GM18511 (cell line): ENCODE data around the gene LCTL.
"Not testable (repeated sequence)": the region's sequence is repeated elsewhere in the genome, so short reads cannot be mapped to it uniquely, and the experiment has no call there.

Experiments used
- ATAC-seq: cut with Tn5 transposase; IDR thresholded peaks from one replicate; pipeline ENCODE4 v1.9.1; 2021; ENCODE audit warnings: mild to moderate bottlenecking, moderate library complexity; ENCODE audit not compliant: unreplicated experiment

The LCTL gene

DNA sequence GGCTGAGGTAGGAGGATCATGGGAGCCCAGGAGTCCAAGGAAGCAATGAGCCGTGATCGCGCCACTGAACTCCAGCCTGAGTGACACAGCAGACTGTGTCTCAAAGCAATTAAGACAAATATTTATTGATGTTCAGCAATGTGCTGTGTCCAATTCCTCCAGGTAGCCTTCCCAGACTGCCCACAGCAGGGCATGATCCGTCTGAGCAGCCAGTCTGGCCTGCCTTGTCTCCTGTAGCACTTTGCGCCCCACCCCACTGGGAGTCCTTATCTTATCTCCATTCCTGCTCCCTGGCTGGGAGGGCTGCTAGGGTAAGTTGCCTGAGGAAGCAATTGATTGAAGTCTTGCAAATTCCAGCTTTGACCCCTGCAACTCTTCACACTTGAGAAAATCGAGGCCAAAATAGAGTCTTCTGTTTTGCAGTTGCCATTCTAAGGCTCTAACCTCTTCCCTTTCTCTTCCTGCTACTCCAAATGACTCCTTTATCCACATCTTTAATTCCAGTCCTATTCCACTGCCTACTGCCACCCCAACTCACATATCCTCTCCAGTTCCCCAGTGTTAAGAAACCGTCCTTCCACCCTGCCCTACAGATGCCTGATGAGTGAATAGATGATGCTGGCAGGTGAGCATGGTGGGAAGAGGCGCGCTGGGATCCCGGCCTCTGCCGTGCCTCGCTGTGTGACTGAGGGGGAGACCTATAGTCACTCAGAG lies 26.9 kb upstream of the LCTL start:
- no peak for ATAC-seq

- no peak for ATAC-seq
Measured at GRCh38 chr15:66591322-66591862, 25.6 kb upstream of the LCTL start.

DNA sequence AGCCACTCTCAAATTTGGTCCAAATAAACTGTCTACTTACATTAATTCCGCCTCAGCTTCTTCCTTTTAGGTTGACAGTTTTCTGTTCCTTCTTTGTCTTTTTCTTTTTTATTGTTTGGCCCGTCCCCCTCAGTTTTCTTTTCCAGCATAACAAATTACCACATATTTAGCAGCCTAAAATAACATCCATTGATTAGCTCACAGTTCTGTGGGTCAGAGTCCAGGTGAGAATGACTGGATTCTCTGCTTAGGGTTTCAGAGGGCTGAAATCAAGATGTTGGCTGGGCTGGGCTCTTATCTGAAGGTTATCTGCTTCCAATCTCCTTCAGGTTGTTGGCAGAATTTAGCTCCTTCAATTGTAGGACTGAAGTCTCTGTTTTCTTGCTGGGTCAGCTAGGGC lies 24.6 kb upstream of the LCTL start:
- ATAC-seq, result no peak

DNA sequence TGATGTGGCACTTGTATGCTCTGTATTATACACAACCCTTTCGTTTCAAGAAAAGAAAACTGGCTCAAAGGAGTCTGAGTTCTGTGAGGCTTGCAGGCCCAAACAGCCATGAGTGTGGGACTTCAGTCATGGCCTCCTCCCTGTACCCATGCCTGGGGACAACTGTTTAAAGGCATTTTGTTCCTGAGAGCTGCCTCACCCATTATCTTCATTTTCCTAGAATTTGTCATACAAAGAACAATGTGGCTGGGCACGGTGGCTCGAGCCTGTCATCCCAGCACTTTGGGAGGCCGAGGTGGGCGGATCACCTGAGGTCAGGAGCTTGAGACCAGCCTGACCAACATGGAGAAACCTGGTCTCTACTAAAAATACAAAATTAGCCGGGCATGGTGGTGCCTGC lies 23.6 kb upstream of the LCTL start:
- ATAC-seq, result not testable (repeated sequence)

GRCh38 chr15:66588971-66589370 lies 23.2 kb upstream of the LCTL start:
- ATAC-seq, result no peak

DNA sequence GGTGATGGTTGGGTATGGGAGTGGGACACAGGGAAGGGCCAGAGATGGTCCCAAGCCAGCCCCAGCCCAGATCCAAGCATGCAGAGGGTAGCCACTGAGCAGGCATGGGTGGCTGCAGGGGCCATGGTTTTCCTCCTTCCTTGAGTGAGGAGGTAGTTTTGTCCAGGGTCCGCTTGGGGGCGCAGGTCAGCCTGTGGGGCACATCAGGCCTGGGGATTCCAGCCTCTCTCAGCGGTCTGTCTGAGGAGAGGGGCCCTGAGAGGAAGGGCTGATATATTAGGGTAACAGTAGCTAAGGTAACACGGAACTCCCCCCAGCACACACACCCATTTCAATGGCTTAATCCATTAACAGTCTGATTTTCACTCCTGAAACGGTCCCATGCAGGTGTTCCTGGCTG lies 22.7 kb upstream of the LCTL start:
- ATAC-seq, result no peak

DNA sequence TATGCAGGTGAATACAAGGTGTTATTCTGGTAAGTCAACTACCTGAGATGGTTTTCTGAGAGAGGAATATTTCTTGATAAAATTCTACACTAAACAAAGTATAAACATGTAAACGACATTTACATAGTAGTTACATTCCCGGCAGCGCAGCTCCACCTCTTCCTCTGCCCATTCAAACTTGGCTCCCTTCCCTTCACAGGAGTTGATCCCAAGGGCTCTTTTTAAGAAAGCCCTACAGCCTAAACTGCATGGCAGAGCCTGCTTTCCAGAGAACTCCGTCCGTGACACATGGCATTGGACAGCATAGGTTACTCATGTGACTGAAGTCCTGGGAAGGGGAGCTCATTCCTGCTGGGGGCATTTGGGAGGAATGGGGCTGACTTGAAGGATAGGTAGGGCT lies 22.0 kb upstream of the LCTL start:
- ATAC-seq, result no peak

DNA sequence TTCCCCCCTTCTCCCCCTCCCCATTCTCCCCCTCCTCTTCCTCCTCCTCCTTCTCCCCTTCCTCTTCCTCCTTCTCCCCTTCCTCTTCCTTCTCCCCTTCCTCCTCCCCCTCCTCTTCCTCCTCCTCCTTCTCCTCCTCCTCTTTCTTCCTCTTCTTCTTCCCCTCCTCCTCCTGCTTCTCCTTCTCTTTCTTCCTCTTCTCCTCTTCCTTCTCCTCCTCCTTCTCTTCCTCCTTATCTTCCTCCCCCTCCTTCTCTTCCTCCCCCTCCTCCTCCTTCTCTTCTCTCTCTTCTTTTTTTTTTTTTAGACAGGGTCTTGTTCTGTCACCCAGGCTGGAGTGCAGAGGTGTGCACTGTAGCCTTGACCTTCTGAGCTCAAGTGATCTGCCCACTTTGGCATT lies 21.2 kb upstream of the LCTL start:
- no peak for ATAC-seq

DNA sequence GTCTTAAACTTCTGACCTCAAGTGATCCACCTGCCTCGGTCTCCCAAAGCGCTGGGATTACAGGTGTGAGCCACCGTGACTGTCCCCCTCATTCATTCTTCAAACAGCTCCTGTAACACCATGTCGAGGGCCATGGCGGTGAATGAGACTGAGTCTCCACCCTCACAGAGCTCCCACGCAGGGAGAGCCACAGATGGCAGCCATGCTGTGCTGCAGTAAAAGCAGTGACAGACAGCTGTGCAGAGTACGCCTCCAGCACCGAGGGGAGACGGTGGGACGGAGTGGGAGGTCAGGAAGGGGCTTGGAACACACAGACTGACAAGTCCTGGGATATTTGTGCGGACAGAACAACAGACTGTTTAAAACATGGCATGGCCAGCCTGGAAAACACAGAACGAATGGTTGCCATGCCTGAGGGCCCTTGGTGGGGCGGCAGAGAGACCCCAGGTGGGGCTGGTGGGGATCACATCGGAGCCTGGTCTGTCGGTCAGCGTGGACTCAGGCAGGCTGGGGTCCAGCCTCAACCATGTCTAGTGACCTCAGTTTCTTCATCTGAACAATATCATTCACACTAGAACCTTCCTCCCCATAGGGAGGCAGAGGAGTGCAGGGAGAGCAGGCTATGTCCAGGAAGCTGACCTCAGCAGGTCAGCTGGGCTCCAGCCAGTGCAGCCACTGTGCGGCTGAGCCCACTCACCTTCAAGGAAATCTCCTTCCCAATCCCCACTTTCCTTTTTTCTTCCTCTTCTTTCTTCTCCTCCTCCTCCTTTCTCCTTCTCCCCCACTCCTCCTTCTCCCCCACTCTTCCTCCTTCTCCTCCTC lies 20.6 kb upstream of the LCTL start:
- no peak for ATAC-seq

DNA sequence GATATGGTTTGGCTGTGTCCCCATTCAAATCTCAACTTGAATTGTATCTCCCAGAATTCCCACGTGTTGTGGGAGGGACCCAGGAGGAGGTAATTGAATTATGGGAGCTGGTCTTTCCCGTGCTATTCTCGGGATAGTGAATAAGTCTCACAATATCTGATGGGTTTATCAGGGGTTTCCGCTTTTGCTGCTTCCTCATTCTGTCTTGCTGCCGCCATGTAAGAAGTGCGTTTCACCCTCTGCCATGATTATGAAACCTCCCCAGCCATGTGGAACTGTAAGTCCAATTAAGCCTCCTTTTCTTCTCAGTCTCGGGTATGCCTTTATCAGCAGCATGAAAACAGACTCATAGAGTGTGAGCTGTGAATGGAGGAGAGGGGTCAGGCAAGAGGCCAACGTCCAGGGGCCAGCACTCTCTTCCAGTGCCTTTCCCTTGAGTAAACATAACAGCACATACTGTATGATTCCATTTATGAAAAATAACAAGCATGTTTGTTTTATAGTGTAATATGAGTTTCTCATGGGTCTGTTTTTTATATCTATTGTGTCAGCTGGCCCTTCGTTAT lies 16.3 kb upstream of the LCTL start:
- ATAC-seq, result no peak

DNA sequence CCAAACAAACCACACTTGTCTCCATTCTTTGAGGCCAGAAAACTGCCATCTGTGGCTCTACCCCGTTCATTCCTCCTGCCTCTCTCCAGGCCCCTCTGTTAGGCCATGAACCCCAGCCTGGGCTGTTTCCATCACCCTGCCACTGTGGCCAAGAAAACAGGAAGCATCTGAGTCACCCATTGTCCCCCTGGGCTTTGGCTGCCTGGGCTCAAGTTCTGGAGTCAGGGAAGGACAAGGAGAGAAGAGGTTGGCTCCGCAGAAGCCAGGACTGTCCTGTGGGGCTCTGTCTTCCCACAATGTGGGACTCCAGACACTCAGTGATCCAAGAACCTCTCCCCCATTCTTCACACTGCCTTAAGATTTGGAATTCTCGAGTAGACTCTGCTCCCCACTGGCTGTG lies 14.8 kb upstream of the LCTL start:
- no peak for ATAC-seq

GRCh38 chr15:66578286-66578875 lies 12.6 kb upstream of the LCTL start:
- ATAC-seq, result no peak

DNA sequence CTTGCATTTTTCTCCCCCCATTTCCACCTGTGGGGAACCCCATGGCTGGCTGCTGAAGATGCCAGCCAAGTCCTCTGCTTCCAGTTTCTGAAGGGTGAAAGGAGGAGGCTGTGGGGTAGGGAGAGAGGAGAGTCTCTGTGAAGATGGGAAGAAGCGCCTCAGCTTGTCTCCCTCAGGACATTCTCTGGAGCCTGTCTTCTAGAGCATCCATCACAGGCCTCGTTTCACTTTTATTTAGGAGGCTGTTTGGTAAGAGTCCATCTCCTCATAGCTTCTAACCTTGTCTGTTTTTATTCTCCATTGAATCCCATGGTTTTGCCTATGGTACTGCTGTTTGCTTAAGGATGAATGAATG lies 8.8 kb upstream of the LCTL start:
- no peak for ATAC-seq

DNA sequence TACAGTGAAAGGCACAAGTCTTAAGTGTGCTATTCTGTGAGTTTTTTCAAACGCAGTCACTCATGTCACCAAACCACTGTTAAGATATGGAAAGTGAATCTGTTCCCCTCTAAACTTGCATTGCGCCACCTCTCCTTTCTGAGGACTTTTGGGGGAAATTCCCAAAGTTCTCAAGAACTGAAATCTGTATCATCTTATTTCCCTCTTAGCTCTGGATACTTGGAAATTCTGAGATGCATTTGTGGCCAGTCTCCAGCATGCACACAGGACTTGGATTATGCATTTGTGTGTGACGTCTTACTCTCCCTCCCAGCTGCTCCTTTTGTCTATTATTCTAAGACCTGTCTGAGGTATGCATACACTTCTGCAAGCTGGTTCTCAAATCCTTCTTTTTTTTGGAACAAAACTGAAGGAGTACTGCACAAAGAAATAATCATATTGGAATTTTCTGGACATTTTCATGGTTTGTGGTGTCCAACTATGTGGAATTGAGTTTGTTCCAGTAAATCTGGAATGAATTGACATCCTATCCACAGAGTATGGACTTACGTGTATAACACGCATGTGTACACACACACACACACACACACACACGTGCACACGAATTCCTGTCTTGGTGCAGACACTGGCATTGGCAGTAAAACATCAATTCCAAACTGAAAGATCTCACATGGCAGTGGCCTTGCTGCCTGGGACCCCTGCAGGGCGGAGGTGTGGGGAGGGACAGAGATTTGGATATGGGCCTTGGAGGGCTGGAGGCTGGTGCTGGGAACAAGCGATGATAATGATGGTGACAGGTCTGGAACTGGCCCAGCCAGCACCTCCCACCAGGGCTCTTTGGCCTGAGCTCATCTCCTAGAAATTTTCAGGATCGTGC lies 8.2 kb upstream of the LCTL start:
- ATAC-seq, result no peak

GRCh38 chr15:66573348-66573718 lies 7.5 kb upstream of the LCTL start:
- ATAC-seq, result no peak

DNA sequence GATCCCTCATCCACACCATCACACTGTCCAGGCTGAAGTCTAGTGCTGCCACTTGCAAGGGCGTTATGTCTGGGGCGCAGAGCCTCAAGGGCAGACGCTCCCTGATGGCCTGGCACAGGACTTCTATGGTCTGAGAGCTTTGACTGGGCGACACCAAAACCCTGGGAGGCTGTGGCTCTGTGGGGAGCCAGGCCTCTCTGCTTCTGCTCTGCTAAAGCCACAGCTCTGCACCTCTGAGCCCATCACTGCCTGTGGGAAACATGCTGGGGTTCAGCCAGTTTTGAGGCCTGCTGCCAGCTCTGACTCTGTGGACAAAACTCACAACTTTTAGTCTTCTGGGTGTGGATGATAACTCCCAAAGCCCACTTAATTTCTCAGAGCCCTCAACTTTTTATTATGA lies 6.3 kb upstream of the LCTL start:
- ATAC-seq, result no peak

DNA sequence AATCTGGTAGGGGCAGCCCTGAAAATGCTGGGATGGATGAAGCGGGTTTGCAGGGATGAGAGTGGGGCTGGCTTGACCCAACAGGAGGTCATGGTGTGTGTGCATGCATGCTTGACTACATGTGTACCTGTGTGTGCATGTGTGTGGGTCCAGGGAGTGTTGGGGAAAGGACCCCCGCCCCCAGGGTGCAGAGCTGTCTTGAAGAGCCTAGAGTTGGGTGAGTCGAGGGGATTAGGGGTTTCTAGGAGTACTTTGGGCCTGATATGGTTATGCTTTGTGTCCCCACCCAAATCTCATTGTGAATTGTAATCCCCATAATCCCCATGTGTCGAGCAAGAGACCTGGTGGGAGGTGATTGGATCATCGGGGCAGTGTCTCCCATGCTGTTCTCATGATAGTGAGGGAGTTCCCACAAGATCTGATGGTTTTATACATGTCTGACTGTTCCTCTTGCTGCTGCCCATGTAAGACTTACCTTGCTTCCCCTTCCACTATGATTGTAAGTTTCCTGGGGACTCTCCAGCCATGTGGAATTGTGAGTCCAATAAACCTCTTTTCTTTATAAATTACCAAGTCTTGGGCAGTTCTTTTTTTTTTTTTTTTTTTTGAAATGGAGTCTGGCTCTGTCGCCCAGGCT lies 5.2 kb upstream of the LCTL start:
- ATAC-seq, result no peak

DNA sequence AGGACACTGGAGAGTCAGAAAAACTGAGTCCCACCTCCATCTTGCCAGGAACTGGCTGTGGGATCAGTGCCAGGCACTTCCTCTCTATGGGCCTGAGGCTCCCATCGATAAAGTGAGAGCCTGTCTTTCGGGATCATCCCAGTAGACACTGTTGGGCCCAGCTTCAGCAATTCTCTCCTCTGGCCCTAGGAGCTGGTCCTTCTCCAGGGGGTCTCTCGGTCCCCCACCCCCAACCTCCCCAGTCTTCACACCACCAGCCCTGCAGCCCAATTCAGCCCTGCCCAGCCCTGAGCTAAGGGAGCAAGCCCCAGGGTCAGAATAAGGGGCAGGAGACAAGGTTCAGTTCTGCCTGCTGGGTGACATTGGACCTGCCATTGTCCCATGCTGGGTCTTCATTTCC lies 4.5 kb upstream of the LCTL start:
- no peak for ATAC-seq

DNA sequence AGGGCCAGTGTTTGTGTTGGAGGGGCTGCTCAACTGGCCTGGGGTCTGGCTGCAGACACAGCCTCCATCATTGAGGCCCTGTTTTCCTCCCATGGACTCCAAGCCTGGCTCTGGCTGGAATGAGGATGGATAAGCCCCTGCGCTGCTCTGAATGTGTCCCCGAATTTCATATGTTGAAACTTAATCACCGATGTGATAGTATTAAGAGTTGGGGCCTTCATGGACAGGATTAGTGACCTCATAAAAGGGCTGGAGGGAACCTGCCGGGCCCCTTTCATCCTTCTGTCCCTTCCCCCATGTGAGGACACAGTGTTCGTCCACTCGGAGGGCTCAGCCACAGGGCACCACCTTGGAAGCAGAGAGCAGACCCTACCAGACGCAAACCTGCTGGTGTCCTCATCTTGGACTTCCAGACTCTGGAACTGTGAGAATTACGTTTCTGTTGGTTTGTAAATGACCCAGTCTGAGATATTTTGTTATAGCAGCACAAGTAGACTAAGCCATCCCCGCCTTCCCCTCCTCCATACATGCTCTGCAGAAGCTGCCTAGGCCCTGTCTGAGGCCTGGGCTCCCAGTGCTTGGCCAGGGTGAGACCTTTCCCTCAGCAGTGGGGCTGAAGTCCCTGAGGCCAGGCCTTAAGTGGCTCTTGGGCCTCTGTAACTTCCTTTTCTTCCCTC lies 3.8 kb upstream of the LCTL start:
- no peak for ATAC-seq

- ATAC-seq, result no peak
Measured at GRCh38 chr15:66567897-66568296, 2.1 kb upstream of the LCTL start.
